ENCODE measurements around the gene RUNX1.

Gene RUNX1

GRCh38 chr21:34824314-34824713, 224.8 kb downstream of the RUNX1 start:
- DNase-seq (ENCODE audit: low read depth) = no peak

DNA sequence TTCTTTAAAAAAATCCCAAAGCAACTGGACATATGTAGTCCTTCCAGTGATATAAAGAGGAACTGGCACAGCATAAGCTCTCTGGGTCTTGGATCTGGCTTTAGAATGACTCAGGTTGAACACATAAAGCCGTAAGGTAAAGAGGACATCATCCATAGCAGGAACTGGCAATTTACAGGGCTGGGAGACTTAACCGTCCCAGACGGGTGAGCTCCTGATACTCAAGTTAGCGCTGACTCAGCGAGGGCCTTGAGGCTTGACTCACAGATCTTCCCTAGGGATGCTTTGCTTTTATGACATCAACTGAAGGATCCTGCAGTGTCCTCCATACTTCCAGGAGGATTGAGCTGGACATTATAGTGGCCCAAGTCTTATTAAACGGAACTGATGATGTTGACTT, 226.2 kb downstream of the RUNX1 start:
- TF ChIP-seq CTCF (IDR thresholded peaks at IDR 0.05; ENCODE audit: control insufficient read depth, insufficient read depth, low read depth, low read length, missing control alignments) = no peak
- no peak overlapping the region for H3K4me3 ChIP-seq (ENCODE audit: control insufficient read depth, low read depth, low read length)
- DNase-seq (ENCODE audit: low read depth) = no peak

More at GRCh38 chr21:34824314-34824713, 224.8 kb downstream of the RUNX1 start:
- H3K4me3 ChIP-seq (ENCODE audit: control insufficient read depth, low read depth, low read length) = no peak overlapping the region
- no peak for TF ChIP-seq CTCF (IDR thresholded peaks at IDR 0.05; ENCODE audit: control insufficient read depth, insufficient read depth, low read depth, low read length, missing control alignments)

DNA sequence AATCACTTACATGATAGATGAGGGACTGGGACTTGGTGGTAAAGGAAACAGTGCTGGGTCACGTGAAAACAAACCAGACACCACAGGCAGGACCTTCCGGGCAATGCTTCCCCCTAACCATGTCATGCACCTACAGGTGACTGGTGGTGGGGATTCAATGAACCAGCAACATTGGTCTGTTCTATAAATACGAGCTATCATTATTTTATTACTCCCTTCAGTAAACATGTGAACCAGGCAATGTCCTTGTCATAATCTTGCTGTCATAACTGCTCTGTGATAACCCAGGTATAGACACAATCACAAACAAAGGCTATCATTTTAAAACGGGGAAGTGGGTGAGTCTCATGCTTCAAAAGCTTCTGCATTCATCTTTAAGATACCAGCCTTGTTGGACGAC, 226.9 kb downstream of the RUNX1 start:
- DNase-seq (ENCODE audit: low read depth) = no peak
- H3K4me3 ChIP-seq (ENCODE audit: control insufficient read depth, low read depth, low read length) = no peak overlapping the region
- no peak for TF ChIP-seq CTCF (IDR thresholded peaks at IDR 0.05; ENCODE audit: control insufficient read depth, insufficient read depth, low read depth, low read length, missing control alignments)

DNA sequence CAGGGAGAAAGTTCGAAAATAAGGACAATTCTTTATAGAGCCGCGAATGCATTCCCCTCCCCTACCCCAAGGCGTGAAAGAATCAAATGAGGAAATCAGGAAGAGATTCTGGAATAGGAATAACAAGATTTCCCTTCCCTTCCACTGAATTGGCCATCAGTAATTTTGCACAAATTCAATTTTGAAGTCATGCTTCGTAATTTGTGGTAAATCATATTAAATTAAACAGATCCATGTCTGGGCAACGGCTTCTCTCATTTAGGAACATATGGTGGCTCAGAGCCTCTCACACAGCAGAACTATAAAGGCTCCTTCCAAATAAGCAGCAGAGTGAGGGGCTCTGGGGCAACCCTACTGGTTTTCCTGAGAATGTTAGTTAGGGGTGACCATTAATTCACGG, 227.4 kb downstream of the RUNX1 start:
- DNase-seq (ENCODE audit: low read depth) = no peak
- H3K4me3 ChIP-seq (ENCODE audit: control insufficient read depth, low read depth, low read length) = no peak overlapping the region
- TF ChIP-seq CTCF (IDR thresholded peaks at IDR 0.05; ENCODE audit: control insufficient read depth, insufficient read depth, low read depth, low read length, missing control alignments) = no peak

- TF ChIP-seq CTCF (IDR thresholded peaks at IDR 0.05; ENCODE audit: control insufficient read depth, insufficient read depth, low read depth, low read length, missing control alignments) = no peak
- no peak overlapping the region for H3K4me3 ChIP-seq (ENCODE audit: control insufficient read depth, low read depth, low read length)
- no peak for DNase-seq (ENCODE audit: low read depth)
Observed at GRCh38 chr21:34820051-34820450, 229.1 kb downstream of the RUNX1 start.

DNA sequence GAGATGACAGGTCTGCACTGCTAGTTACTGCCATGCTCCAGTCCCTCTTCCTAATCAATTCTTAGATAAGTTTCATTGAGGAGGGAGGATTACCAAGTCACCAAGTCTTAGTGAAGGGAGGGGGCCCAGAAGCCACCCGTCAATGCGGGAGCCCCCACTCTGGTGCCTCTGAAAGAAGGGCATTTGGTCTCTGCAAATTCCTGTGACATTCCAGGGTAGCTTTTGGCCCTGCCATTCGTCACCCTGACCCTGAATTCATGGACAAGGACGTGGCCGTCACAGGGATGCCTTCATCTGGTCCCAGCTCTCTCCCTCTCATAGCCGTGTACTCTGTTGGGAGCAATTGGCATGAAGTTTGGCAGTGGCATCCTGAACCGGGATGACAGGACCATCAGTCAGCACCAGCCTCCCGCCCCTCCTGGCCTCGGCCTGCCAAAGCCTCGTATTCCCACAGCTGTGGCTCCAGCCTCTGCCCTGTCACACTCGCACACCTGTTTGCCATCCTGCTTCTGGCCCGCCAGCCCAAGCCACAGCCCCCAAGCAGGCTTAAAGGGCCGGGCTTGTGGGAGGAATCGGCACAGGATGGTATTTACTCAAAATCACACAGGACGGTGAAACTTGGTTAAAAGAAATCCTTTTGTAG, 229.6 kb downstream of the RUNX1 start:
- no peak for TF ChIP-seq CTCF (IDR thresholded peaks at IDR 0.05; ENCODE audit: control insufficient read depth, insufficient read depth, low read depth, low read length, missing control alignments)
- DNase-seq (ENCODE audit: low read depth) = no peak
- H3K4me3 ChIP-seq (ENCODE audit: control insufficient read depth, low read depth, low read length) = no peak overlapping the region

Measured in AG09309 (cell line).